ENCODE data around the gene NCLN.
"Not testable (repeated sequence)": the region's sequence is repeated elsewhere in the genome, so short reads cannot be mapped to it uniquely, and the experiment has no call there.

NCLN gene

DNA sequence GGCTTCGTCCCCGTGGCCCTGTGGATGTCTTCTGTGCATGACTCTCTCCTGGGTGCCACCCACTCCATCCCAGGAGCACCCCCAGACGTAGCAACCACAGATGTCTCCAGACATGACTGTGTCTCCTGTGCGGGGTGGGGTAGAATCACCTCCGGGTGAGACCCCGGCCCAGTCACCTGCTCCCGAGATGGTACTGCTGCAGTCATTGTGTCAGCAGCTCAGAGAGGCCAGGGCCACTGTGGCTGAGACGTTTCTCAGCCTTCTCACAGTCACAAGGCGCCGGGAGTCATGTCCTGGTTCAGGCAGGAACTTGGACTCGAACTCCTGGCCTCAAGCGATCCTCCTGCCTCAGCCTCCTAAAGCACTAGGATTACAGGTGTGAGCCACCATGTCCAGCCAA lies 16.6 kb downstream of the NCLN start:
- no peak for DNase-seq

DNA sequence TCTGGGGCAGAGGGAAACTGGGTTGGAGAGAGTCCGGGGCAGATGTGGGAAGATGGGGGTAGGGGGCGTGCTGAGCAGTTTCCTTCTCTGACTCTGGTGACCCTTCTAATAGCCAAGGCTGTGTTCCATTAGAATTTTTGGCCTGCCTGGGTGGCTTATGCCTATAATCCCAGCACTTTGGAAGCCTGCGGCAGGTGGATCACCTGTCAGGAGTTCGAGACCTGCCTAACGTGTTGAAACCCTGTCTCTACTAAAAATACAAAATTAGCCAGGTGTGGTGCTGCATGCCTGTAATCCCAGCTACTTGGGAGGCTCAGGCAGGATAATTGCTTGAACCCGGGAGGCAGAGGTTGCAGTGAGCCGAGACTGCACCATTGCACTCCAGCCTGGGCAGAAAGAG lies 17.2 kb downstream of the NCLN start:
- DNase-seq: not testable (repeated sequence)

- no peak for DNase-seq
Observed at GRCh38 chr19:3203805-3204645, 18.3 kb downstream of the NCLN start.

DNA sequence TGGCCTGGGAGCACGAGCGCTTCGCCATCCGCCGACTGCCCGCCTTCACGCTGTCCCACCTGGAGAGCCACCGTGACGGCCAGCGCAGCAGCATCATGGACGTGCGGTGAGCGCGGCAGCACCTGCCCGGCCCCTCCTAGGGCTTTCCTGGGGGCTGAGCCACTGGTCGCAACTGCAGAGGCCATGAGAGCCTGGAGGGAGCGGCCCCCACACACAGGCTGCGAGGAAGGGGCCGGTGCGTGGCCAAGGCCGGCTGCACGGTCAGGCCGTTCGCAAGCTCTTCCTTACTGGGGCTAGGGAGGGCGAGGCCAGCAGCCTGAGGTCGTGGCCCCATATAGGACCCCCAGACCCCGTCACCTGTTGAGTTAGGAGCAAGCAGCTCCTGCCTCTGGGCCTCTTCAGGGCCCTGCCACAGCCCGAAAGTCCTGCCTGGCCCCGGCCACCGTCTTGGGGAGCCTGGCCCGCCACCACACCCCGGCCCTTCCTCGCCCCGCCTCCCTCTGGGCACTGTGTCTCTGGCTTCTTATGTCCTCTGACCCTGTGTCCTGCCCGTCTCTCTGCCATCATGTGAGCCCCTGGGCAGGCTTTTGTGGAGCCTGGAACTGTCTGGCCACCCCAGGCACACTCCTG lies 19.0 kb downstream of the NCLN start:
- no peak for DNase-seq

DNA sequence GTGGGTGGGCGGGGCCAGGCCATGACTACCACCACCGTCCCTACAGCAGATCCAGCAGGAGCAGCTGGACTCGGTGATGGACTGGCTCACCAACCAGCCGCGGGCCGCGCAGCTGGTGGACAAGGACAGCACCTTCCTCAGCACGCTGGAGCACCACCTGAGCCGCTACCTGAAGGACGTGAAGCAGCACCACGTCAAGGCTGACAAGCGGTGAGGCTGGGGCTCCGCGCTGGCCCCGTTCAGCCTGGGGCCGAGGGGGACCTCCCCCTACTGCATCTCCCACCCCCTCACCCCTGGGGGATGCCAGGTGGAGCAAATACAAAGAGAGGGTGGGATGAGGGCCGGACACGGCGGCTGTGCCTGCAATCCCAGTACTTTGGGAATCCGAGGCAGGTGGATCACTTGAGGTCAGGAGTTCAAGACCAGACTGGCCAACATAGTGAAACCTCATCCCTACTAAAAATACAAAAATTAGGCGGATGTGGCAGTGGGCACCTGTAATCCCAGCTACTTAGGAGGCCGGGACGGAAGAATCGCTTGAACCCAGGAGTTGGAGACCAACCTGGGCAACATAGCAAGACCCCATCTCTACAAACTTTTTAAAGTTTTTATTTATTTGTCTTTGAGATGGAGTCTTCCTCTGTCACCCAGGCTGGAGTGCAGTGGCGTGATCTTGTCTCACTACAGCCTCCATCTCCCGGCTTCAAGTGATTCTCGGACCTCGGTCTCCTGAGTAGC lies 20.7 kb downstream of the NCLN start:
- no peak for DNase-seq

DNA sequence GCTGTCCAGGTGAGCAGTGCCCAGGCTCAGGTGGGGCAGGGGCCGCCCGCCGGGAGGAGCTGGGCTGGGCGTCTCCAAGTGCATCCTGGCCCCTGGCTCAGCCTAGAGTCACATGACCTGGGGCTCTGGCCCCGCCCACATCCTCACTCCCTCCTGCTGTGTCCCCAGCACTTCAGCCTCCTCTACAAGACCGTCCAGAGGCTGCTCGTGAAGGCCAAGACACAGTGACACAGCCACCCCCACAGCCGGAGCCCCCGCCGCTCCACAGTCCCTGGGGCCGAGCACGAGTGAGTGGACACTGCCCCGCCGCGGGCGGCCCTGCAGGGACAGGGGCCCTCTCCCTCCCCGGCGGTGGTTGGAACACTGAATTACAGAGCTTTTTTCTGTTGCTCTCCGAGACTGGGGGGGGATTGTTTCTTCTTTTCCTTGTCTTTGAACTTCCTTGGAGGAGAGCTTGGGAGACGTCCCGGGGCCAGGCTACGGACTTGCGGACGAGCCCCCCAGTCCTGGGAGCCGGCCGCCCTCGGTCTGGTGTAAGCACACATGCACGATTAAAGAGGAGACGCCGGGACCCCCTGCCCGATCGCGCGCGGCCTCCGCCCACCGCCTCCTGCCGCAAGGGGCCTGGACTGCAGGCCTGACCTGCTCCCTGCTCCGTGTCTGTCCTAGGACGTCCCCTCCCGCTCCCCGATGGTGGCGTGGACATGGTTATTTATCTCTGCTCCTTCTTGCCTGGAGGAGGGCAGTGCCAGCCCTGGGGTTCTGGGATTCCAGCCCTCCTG lies 21.9 kb downstream of the NCLN start:
- DNase-seq: no peak

GRCh38 chr19:3208317-3209207 lies 22.8 kb downstream of the NCLN start:
- DNase-seq: no peak

- DNase-seq: peak; percentile 9
Observed at GRCh38 chr19:3210347-3211017, 24.8 kb downstream of the NCLN start.

DNA sequence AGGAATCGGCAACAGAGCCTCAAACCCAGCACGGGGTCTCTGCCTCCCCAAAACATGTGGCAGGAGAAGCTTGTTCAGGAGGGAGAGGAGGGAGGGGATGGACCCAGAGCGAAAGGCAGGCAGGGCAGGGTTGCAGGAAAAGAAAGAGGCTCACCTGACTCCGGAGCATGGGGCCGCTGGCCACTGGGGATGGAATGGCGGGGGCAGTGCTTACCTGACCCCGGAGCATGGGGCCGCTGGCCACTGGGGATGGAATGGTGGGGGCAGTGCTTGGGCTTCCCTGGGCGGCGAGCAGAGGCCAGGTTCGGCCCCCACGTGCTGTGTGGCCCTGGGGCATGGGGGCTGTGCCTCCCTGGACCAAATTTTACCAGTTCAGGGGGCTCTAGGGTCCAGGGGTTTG lies 25.5 kb downstream of the NCLN start:
- no peak for DNase-seq

- no peak for DNase-seq
Observed at GRCh38 chr19:3213159-3213558, 27.4 kb downstream of the NCLN start.

DNA sequence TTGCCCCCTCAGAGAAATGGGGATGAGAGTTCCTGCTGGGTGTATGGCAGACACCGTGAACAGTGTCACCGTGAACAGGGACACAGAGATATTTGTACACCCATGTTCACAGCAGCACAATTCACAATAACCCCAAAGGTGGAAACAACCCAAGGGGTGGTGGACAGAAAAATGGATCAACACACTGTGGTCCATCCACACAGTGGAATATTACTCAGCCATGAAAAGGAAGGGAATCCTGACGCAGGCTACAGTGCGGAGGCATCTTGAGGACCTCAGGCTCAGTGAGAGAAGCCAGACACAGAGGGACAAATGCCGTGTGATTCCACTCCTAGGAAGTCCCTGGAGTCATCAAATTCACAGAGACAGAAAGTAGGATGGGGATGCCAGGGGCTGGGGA lies 31.1 kb downstream of the NCLN start:
- no peak for DNase-seq

DNA sequence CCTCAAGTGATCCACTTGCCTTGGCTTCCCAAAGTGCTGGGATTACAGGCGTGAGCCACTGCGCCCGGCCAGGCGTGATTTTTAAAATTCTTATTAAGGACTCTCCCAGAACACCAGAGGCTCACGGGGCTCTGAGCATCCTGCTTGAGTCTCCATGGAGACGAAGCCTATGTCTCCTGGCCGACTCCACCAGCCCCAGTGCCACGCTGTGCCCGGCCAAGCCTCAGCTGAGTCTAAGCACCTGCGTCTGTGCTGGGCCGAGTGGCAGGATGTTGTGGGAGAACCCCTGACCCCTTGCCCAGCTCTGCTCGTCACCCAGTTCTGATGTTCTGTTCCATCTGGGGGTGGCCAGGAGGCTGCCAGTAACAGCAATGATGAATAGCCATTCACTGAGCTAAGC lies 34.8 kb downstream of the NCLN start:
- DNase-seq: no peak

GRCh38 chr19:3221576-3221975 lies 35.8 kb downstream of the NCLN start:
- DNase-seq: not testable (repeated sequence)

DNA sequence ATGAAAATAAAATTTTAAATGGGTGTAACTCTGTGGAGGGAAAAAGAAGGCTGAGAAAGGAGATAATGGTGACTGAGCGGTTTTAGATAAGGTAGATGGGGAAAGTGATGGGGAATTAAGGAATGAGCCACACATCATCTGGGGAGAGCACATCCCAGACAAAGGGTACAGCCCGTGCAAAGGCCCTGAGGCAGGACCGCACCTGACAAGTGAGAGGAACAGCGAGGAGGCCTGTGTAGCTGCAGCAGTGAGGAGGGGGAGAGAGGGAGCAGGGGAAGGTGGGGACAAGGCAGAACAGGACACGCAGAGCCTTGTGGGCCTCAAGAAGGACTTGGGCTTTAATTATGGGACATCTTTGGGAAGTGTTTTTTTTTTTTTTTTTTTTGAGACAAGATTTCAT lies 37.0 kb downstream of the NCLN start:
- DNase-seq: no peak

- DNase-seq: peak; percentile 23
Observed at GRCh38 chr19:3224346-3225168, 38.8 kb downstream of the NCLN start, which contains the start of gene CELF5. TSS of gene CELF5 (plus strand) at chr19:3224661. CDS start at chr19:3224740, 79 bp downstream.

GRCh38 chr19:3225169-3225485 lies 39.4 kb downstream of the NCLN start:
- DNase-seq: no peak

GRCh38 chr19:3225677-3226093 lies 40.0 kb downstream of the NCLN start:
- DNase-seq: no peak

DNA sequence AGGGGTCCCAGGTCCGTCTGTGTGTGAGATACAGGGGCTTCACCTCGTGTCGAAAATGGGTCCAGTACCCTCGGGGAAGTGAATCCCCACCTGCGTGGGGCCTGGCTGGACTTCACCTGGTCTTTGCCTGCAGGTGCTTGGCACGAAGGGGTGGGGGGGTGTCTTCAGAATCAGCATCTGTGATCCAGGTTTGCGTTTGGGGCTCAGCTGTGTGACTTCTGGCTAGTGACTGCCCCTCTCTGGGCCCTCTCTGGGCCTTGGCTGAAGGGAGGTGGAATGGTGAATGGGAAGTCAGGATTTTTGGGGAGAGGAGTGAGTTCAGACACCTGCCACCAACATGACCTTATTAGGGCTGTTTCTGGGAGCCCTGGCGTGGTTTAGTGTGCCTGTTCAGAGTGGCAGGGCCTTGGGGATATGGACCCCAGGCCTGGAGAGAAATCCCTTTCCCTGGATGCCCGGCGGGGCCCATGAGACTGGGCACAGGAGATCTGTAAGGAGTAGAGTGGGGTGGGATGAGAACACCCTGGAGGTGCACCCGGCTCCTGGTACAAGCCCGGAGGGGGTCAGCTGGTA lies 41.4 kb downstream of the NCLN start:
- DNase-seq: no peak

GRCh38 chr19:3229346-3229743 lies 43.6 kb downstream of the NCLN start:
- no peak for DNase-seq

DNA sequence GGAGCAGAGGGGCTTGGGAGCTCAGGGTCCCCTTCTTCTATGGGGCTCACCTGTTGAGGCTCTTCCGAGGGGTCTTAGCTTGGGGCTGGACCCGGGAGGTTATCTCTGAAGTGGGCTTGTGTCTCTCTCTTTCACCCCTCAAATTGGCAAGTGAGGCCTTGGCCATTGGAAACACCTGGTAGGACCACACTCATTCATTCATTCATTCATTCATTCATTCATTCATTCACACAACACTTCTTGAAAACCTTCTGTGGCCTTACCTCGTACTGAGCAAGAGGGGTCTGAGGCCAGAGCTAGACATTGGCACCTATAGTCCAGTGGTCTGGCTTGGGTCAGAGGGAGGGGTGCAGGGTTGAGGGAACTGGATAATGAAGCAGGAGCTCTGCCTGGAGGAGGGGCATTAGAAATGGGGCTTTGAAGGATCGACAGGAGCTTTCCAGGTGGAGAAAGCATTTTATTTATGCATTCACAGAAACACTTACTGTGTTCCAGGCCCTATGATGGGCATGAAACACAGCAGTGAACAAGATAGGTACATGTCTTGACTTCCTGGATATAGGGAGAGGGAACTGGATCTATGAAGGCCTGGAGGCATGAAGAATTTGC lies 44.3 kb downstream of the NCLN start:
- no peak for DNase-seq
